ENCODE data around the gene TRAF5.
"Not testable (repeated sequence)": the region's sequence is repeated elsewhere in the genome, so short reads cannot be mapped to it uniquely, and the experiment has no call there.

The TRAF5 gene

DNA sequence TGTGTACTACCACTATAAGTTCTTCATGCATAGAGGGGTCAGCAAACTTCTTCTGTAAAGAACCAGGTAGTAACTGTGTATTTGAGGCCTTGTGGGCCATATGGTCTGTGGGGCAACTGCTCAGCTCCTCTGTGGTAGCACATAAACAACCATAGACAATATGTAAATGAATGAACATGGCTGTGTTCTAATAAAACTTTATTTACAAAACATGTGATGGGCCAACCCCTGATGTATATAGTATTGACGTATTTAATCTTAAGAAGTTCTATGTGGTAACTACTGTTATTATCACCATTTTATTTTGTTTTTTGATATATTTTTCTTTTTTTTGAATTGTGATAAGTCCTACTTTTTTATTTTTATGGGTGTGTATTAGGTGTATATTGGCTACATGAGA is 15.4 kb downstream of the TRAF5 start:
- H3K27ac ChIP-seq = no peak overlapping the region
- no peak overlapping the region for H3K4me3 ChIP-seq

DNA sequence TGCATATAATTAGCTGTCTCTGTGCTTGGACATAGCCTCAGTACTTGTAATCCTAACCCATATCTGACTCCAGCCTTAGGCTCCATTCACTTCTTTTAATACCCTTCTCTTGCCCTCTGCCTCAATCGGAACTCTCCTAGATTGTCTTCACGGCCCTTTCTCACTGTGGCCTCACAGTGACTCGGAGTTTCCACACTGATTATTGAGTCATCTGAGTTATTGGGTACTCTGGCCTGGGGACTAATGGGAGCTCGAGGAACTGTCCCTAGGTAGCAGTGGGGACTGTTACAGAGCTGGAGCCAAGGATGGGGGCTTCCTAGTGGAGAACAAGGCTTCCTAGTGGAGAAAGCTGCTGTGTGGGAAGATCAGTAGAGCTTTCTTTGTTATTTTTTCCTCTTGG is 17.0 kb downstream of the TRAF5 start:
- no peak overlapping the region for H3K27ac ChIP-seq

DNA sequence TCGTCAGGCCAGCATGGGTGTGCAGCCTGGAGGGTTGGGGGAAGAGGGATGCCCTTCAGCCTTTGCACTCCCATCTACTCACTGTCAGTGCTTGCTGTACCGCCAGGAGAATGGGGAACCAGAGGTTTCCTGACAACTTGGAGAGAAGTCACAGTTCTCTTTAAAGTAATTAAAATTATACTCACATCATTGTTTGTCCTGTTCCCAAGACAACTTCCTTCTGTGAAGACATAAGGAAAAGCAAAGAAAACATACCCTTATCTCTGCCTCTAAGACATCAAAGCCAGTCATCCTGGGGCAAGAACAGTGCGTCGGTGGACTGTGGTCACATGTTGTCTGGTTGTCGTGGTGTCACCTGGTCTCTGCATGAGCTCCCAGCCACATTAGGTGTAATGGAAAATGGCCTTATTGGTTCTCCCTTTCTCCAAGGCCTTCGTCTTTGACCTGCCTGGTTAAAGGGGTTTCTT is 17.6 kb downstream of the TRAF5 start:
- no peak overlapping the region for H3K4me3 ChIP-seq
- H3K27ac ChIP-seq = no peak overlapping the region

More for the DNA sequence above, 17.0 kb downstream of the TRAF5 start:
- H3K4me3 ChIP-seq = no peak overlapping the region

DNA sequence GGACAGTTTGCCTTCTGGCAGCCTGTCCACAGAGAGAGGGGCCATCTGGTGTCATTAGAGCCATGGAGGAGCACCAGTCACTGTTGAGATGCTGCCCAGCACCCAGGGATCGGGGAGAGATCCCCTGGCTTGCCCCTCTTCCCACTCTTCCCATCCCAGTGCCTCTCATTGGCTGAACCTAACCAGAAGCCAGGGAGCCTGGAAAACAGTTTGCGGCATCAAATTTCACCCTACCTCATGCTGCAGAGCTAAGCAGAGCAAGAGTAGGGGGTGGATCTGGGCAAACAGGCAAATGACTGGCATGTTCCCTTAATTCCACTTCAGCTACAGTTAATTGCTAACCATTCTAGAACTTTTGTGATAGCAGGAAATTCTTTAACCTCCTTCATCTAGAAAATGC is 19.1 kb downstream of the TRAF5 start:
- Histone ChIP-seq H3K4me3 (no peak overlapping the region), H3K27ac (no peak overlapping the region)

DNA sequence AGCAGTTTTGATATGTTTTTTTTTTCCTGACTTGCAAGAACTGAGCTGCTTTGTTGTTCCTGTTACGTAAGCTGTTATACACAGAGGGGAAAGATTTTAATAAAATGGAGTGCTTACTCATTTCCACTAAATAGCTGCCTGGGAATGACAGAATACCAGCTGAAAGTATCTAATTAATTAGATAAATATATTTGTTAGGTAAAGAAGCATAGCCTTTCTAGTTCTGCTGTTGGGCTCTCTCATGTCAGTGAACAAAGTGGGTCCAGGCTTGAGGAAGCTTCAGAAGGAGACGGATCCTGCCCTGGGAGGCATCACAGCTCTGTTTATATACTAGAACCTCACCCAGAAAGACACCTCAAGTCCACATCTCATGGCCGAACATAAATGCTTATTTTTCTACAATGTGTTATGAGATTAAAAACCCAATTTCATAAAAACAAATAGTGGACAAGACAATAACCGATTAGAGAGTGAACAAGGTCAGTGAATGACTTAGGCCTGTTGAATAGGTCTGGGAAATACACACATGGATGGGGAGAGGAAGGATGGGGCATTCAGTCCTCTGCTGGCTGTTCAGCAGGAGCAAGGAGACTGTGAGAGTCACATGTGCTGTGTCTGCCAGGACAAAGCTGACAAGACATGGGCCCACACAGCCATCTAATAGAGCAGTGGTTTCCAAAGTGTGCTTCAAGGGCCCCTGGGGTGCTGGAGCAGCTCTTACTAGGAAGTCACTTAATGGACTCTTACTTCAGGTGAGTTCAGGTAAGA is 20.6 kb downstream of the TRAF5 start:
- Histone ChIP-seq H3K4me3 (no peak overlapping the region), H3K27ac (no peak overlapping the region)

DNA sequence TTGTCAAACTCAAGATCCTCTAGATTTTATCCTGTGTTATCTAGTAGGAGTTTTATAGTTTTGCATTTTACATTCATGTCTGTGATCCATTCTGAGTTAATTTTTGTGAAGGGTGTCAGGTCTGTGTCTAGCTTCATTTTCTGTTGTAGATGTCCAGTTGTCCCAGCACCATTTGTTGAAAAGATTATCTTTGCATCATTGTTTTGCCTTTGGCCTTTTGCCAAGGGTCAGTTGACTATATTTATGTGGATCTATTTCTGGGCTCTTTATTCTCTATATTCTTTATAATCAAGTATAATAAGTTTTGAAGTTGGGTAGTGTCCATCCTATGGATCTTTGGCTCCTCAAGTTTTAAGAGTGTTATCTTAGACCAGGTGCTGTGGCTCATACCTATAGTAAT is 21.9 kb downstream of the TRAF5 start:
- Histone ChIP-seq H3K4me3 (no peak overlapping the region), H3K27ac (no peak overlapping the region)

DNA sequence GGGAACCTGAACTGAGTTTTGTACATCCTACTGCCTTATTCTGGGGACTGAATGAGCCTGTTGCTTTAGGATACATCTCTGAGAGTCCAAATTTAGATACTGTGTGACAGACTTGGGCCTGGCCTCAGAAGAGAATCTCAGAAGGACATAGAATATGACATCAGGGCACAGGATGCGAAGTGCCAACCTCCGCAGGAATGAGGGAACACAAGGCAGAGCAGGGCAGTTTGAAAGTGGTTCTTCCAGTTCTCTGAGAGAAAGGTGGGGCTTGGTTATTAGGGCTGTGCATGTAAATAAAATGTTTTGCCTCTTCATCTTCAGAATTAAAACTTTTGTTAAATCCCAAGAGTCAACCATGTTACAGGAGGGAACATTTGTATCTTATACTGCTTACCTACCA is 23.1 kb downstream of the TRAF5 start:
- H3K4me3 ChIP-seq = no peak overlapping the region
- H3K27ac ChIP-seq = no peak overlapping the region

DNA sequence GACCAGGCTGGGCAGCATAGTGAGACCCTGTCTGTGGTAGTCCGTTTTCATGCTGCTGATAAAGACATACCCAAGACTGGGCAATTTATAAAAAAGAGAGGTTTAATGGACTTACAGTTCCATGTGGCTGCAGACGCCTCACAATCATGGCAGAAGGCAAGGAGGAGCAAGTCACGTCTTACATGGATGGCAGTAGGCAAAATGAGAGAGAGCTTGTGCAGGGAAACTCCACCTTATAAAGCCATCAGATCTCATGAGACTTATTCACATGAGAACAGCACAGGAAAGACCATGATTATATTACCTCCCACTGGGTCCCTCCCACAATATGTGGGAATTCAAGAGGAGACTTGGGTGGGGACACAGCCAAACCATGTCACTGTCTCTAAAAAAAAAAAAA is 25.4 kb downstream of the TRAF5 start:
- peak overlapping the region in 1 of 21 experiments; percentile 43 for H3K27ac ChIP-seq
- H3K4me3 ChIP-seq = not testable (repeated sequence)

DNA sequence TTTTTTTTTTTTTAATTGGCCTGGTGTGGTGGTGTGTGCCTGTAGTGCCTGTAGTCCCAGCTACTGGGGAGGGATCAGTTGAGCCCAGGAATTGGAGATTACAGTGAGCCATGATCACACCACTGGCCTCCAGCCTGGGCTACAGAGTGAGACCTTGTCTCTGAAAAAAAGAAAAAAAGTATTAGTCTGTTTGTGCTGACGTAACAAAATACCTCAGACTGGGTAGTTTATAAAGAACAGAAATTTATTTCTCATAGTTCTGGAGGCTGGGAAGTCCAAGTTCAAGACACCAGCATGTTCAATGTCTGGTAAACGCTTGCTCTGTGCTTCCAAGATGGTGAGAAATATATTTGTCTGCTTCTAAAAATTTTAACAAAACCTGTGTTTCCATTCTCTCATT is 25.8 kb downstream of the TRAF5 start:
- Histone ChIP-seq H3K27ac (peak overlapping the region in 2 of 21 experiments; percentile 26 to 43), H3K4me3 (no peak overlapping the region)

DNA sequence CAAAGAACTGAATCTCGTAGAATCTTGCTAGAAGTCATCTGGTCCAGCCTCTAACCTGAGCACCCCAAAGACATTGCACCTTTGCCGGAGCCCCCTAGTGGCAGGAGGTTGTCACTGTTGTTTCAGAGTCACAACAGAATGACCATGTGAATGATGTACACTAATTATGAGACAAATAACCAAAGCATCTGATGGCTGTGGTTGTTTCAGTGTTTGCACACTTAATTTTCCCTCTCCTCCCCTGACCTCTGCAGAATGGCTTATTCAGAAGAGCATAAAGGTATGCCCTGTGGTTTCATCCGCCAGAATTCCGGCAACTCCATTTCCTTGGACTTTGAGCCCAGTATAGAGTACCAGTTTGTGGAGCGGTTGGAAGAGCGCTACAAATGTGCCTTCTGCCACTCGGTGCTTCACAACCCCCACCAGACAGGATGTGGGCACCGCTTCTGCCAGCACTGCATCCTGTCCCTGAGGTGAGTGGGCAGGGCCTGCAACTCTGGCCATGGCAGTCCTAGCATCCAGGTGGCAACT is 26.4 kb downstream of the TRAF5 start:
- Histone ChIP-seq H3K4me3 (no peak overlapping the region), H3K27ac (peak overlapping the region in 4 of 21 experiments; percentile 26 to 66 (median 35))

DNA sequence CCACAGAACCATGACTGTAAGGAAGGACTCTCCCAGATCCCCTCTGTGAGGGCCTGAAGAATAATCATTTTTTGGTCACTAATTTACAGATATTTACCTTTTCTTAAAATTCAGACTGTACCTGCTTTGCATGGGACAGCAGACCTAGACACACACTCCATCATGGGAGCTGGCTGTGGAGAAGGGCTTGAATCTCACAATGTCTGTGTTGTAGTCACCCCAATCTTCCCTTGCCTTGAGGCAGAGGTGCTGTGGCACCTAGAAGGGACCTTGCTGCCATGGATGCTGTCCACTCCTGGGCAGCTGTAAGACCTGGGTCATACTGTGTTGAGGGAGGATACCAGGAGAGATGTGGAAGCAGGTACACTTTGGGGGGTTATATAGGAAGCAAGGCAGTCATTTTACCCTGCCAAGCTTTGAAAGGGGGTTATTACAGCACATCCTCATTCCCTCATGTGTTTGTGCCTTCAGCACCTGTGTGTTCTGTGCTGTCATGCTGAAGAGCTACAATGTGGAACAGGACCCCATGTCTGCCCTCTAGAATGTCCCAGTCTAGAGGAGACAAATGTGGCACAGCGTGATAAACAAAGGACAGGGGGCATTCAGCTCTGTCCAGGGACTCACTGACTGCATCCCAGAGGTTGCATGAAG is 27.1 kb downstream of the TRAF5 start:
- Histone ChIP-seq H3K4me3 (no peak overlapping the region), H3K27ac (peak overlapping the region in 4 of 21 experiments; percentile 26 to 66 (median 50))

DNA sequence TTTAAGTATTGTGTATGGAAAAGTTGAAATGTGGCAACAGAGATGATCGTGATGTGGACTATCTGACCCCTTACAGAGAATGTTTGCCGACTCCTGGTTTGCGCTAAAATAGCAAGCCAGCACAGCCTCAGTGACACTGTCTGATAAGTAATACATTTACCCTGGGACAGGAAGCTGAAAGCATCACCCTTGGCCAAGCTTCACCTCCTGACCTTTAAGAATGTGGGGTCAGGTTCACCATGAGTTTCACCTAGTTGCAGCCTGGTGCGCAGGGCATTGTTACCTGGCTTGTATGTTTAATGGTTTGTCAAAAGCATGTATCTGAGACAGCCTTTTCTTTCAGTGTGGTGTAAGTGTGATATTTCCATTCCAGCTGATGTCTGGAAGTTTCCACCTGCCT is 29.2 kb downstream of the TRAF5 start:
- H3K4me3 ChIP-seq = no peak overlapping the region
- no peak overlapping the region for H3K27ac ChIP-seq

DNA sequence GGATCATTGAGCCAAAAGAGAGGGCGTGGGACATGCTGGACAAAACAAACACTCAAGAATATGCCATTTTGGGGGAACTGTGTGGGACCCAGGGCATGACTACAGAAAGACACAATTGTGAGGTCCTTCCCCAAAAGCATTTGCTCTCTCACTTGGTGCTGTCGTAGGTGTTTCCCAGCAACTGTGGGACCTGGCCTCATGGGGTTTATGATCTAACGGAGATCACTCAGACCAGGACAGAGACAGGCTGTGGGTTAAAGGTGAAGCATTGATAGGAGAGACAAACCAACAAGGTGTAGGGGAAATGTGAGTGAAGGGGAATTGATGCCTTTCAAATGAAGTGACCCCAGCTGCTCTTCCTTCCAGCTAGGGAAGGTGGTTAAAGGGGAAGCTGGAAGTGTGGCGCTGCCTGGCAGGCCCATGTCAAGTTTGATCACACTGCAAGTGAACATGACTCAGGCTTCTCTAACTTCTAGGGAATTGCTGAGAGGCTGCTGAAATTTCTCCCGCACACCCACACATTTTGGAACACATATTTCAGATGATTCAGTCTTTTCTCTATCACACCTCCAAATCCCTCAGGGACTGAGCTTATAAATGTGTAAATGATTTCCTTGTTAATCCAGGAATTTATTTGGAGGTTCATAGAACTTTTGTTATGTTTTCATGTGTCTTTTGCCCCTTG is 30.2 kb downstream of the TRAF5 start:
- Histone ChIP-seq H3K27ac (no peak overlapping the region), H3K4me3 (no peak overlapping the region)

DNA sequence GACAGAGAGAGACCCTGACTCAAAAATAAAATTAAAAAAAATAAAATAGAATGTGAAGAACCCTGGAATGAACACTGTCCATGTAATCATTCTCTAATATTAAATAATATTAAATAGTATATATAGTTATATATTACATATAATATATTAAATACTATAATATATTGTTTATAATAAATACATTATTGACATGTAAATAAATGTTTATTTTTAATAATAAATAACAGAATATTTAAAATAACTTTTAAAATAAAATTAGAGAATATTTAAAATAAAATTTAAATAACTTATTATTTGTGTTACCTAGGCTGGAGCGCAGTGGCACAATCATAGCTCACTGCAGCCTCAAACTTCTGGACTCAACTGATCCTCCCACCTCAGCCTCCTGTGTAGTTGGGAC is 32.1 kb downstream of the TRAF5 start:
- Histone ChIP-seq H3K4me3 (no peak overlapping the region), H3K27ac (no peak overlapping the region)

DNA sequence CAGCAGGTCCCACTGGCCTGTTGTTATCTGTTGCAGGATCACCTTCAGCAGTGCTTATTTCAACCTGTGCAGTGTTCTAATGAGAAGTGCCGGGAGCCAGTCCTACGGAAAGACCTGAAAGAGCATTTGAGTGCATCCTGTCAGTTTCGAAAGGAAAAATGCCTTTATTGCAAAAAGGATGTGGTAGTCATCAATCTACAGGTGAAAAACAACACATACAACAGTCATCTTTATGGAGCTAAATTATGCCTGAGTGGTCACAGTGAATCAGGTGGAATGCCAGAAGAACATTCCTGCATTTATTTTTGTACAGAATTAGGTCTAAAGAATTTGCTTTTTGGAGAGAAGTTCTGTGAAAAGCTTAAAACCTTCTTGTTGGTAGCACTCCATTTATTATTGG is 33.2 kb downstream of the TRAF5 start:
- no peak overlapping the region for H3K4me3 ChIP-seq
- no peak overlapping the region for H3K27ac ChIP-seq

DNA sequence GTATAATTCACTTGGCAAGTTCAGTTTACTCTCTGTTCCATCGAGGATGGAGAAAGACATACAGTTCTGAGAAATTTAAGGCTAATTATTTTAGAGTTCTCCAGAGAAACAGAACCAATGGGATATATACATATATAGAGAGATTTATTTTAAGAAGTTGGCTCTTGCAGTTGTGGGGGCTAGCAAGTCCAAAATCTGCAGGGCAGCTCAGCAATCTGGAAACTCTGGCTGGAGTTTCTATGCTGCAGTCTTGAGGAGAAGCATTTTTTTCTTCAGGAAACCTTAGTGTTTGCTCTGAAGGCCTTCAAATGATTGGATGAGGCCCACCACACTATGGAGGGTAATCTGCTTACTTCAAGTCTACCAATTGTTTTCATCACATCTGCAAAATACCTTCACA is 34.6 kb downstream of the TRAF5 start:
- H3K4me3 ChIP-seq = no peak overlapping the region
- H3K27ac ChIP-seq = no peak overlapping the region

DNA sequence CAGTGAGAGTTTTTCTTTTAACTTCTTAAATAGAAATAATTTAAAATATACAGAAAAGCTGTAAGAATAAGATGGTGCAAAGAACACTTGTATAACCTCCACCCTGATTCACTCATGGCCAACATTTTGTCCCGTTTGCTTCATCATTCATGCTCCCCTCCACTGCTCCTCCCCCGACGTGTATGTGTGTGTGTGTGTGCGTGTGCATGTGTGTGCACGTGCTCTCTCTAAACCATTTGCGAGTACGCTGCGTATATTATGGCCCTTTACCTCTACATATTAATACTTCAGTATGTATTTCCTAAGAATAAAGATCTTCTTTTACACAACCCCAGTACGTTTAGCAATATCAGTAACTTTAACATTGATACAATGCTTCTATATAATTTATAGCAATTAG is 43.0 kb downstream of the TRAF5 start:
- H3K27ac ChIP-seq = no peak overlapping the region
- H3K4me3 ChIP-seq = no peak overlapping the region

DNA sequence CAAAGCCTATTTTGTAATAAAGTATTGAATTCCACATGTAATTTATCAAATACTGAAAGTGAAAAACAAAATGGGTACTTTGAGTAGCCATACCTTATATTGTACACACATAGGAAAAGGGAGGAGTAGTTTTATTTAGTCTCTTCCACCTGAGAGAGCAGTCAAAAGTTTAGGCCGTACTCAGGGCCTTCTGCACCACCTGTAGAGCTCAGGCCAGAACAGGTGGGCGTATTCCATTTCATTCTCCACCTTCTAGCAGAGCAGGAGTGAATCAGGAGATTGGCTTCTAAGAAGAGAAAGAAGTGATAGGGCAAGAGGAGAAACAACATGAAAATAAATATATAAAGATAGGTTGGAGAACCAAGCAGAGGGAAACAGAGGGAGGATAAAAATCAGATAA is 44.0 kb downstream of the TRAF5 start:
- H3K27ac ChIP-seq = no peak overlapping the region
- H3K4me3 ChIP-seq = no peak overlapping the region

DNA sequence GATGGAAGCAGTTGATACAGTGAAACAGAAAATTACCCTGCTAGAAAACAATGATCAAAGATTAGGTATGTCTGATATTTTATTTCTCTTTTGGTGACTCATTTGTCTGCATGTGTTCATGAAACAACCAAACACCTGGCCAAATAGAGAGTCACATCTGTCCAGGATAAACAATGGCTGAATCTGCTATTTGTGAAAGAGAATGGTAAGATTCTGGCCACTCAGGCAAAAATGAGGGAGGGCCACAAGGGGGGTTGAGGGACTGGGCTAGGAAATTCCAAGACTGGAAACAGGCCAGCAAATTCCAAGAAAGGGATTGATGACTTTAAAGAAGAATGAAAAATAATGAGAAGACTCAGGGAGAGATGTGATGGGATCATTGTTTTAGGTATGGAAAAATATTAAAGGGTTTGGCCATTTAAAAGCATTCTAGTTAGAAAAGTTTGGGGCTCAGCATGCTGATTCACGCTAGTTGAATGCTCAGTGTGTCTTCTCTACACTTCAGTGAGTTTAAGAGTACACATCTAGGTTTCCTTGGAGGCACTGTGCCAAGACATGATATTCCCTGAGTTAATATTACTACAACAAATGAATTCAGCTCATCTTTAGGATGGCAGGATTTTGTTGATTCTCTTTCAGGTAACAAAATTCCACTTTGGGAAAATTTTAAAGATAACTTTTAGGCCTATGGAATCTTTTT is 44.9 kb downstream of the TRAF5 start:
- no peak overlapping the region for H3K27ac ChIP-seq
- no peak overlapping the region for H3K4me3 ChIP-seq

DNA sequence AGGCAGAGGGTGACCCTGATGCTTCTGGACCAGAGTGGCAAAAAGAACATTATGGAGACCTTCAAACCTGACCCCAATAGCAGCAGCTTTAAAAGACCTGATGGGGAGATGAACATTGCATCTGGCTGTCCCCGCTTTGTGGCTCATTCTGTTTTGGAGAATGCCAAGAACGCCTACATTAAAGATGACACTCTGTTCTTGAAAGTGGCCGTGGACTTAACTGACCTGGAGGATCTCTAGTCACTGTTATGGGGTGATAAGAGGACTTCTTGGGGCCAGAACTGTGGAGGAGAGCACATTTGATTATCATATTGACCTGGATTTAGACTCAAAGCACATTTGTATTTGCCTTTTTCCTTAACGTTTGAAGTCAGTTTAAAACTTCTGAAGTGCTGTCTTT is 45.8 kb downstream of the TRAF5 start:
- Histone ChIP-seq H3K27ac (no peak overlapping the region), H3K4me3 (no peak overlapping the region)
